DND-41 (cell line): ENCODE results near the gene TSC22D1.

Experiments used
- ATAC-seq: fragments of 200-7000 bp; cut with Tn5 transposase; 3 replicates; pipeline ENCODE4 v1.9.1; 2021; ENCODE audit warnings: low read depth; ENCODE audit not compliant: insufficient read depth
- DNase-seq: peaks from one replicate; pipeline ENCODE4 v3.0.0-alpha.2; 2020
- H2AFZ ChIP-seq: 2 replicates; pipeline ENCODE4 v1.6.0; 2012; ENCODE audit warnings: low read depth, low read length
- H3K27ac ChIP-seq: 2 replicates; pipeline ENCODE4 v1.5.1; 2012; ENCODE audit warnings: low read length, inconsistent platforms
- H3K27me3 ChIP-seq: fragments of 200-600 bp; sonication (generic); 2 replicates; pipeline ENCODE4 v1.6.0; 2012; ENCODE audit warnings: low read length, mild to moderate bottlenecking, inconsistent platforms; ENCODE audit not compliant: insufficient read depth, poor library complexity
- H3K36me3 ChIP-seq: 2 replicates; pipeline ENCODE4 v1.5.1; 2012; ENCODE audit warnings: low read length, inconsistent platforms; ENCODE audit not compliant: insufficient read depth
- H3K4me1 ChIP-seq: 2 replicates; pipeline ENCODE4 v1.5.1; 2012; ENCODE audit warnings: mild to moderate bottlenecking, low read length; ENCODE audit not compliant: insufficient read depth
- H3K4me2 ChIP-seq: 2 replicates; pipeline ENCODE4 v1.6.0; 2012; ENCODE audit warnings: mild to moderate bottlenecking, moderate library complexity, low read length, inconsistent platforms; ENCODE audit not compliant: insufficient read depth
- H3K4me3 ChIP-seq, 2 experiments: fragments of 200-600 bp in 1 of 2; shearing (Covaris generic) in 1 of 2; 2 replicates each; pipeline ENCODE4 v1.5.1; 2012 to 2016; ENCODE audit warnings: inconsistent platforms in 2 of 2, low read length in 2 of 2, mild to moderate bottlenecking in 2 of 2, low read depth in 1 of 2, moderate library complexity in 1 of 2
- H3K79me2 ChIP-seq: 2 replicates; pipeline ENCODE4 v1.6.0; 2012; ENCODE audit warnings: low read length, inconsistent platforms; ENCODE audit not compliant: insufficient read depth
- H3K9ac ChIP-seq: 2 replicates; pipeline ENCODE4 v1.6.0; 2012; ENCODE audit warnings: low read depth, mild to moderate bottlenecking, inconsistent platforms, low read length, moderate library complexity
- H3K9me3 ChIP-seq: 2 replicates; pipeline ENCODE4 v1.5.1; 2012; ENCODE audit warnings: low read length, moderate library complexity, mild to moderate bottlenecking, inconsistent platforms; ENCODE audit not compliant: insufficient read depth, severe bottlenecking
- H4K20me1 ChIP-seq: 2 replicates; pipeline ENCODE4 v1.6.0; 2012; ENCODE audit warnings: low read length; ENCODE audit not compliant: insufficient read depth
- EZH2 ChIP-seq: IDR thresholded peaks from 3 replicates; pipeline ENCODE4 v1.6.1; 2012; ENCODE audit warnings: borderline replicate concordance, low read depth, mild to moderate bottlenecking, moderate library complexity, low read length, inconsistent platforms; ENCODE audit not compliant: severe bottlenecking
- TF ChIP-seq, protein P1 (sequence below): IDR thresholded peaks from 2 replicates; pipeline ENCODE4 v1.5.1; 2012; ENCODE audit warnings: borderline replicate concordance, low read length, moderate library complexity, mild to moderate bottlenecking; ENCODE audit not compliant: poor library complexity, severe bottlenecking; ENCODE audit errors: extremely low read depth

Gene TSC22D1

DNA sequence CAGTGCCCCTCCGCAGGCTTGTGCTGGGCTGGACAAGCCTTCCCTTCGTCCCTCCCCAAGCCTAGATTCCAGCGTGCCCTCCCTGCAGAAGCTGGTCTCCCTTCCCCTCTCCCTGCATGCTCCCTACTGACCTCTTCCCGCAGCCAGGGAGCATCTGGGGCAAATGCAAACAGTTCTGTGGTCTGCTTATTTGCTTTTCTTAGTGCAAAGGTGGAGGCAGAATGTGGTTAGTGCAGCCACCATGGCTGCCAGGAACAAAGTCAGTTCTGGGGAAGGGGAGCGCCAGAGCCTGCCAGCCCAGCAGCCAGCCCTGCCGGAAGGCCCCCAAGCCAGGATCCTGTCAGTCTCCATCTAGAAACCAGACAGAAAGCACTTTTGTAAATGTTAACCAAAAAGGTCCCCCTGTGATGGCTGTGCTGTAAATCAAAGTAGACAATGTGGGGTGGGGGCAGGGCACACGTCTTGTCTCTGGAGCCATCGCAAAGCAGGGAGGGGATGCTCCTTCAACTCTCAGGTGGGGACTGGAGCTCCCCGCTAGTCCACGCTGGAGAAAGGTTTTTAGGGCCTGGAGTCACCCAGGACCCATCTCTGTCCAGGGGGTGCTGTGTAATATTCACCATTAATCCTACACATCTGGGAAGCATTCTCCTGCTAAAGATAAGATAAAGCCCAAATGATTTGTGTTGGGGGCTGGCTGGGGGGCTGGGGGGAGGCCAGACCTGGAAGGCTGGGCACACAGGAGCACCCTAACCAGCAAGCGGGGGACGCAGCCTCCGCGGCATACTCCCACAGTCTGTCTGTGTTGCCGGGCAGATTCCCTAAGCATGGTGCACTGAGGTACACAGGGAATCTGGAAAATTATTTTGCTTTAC is 171.6 kb downstream of the TSC22D1 start:
- no peak for DNase-seq
- H3K79me2 ChIP-seq = no peaks in the 10 kb centered on the region
- no peaks in the 10 kb centered on the region for H4K20me1 ChIP-seq
- no peaks in the 10 kb centered on the region for H3K27me3 ChIP-seq
- H3K36me3 ChIP-seq = no peaks in the 10 kb centered on the region
- H3K9me3 ChIP-seq = no peaks in the 10 kb centered on the region
- peak; percentile 44; the same call in 1 of the 3 replicates for ATAC-seq
- H2AFZ ChIP-seq = no peak overlapping the region
- TF ChIP-seq EZH2 = no peak
- TF ChIP-seq, protein P1, sequence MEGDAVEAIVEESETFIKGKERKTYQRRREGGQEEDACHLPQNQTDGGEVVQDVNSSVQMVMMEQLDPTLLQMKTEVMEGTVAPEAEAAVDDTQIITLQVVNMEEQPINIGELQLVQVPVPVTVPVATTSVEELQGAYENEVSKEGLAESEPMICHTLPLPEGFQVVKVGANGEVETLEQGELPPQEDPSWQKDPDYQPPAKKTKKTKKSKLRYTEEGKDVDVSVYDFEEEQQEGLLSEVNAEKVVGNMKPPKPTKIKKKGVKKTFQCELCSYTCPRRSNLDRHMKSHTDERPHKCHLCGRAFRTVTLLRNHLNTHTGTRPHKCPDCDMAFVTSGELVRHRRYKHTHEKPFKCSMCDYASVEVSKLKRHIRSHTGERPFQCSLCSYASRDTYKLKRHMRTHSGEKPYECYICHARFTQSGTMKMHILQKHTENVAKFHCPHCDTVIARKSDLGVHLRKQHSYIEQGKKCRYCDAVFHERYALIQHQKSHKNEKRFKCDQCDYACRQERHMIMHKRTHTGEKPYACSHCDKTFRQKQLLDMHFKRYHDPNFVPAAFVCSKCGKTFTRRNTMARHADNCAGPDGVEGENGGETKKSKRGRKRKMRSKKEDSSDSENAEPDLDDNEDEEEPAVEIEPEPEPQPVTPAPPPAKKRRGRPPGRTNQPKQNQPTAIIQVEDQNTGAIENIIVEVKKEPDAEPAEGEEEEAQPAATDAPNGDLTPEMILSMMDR = no peak
- H3K9ac ChIP-seq = no peak overlapping the region
- no peak overlapping the region for H3K27ac ChIP-seq
- H3K4me1 ChIP-seq = no peaks in the 10 kb centered on the region
- no peak overlapping the region for H3K4me3 ChIP-seq
- no peak overlapping the region for H3K4me2 ChIP-seq

DNA sequence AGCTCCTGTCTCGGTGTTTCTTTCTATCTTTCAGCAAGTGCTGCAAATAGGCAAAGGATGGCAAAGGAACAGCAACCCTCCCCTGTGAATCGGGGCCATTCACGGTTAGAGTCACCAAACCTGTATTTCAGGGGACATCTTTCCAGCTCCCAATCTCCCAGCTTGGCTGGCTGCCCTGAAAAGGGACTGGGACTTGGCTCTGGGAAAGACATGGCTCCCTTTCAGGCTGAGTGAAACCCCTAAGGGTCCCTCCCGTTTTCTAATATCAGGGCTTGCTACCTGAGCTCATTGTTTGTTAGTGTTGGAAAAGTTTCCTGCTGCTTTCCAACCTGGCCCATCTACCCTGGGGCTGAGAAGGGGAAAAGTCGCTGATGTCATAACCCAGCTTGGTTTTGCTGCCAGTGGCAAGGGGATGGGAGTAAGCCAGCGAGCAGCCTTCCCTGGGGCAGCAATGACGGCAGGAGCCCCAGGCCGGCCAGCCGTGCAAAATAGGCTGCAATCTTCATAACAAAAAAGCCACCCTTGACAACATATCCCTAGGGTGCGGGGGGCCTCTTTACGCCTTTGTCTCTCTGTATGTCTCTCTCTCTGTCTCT is 172.6 kb downstream of the TSC22D1 start:
- no peak overlapping the region for H2AFZ ChIP-seq
- H3K27me3 ChIP-seq = no peaks in the 10 kb centered on the region
- H3K4me1 ChIP-seq = no peaks in the 10 kb centered on the region
- no peak overlapping the region for H3K9ac ChIP-seq
- H3K4me3 ChIP-seq = no peak overlapping the region
- H3K4me2 ChIP-seq = no peak overlapping the region
- no peaks in the 10 kb centered on the region for H3K36me3 ChIP-seq
- no peaks in the 10 kb centered on the region for H4K20me1 ChIP-seq
- no peak for TF ChIP-seq EZH2
- TF ChIP-seq, protein P1 = no peak
- ATAC-seq (no peak), DNase-seq (no peak)
- no peaks in the 10 kb centered on the region for H3K79me2 ChIP-seq
- no peak overlapping the region for H3K27ac ChIP-seq
- no peaks in the 10 kb centered on the region for H3K9me3 ChIP-seq

DNA sequence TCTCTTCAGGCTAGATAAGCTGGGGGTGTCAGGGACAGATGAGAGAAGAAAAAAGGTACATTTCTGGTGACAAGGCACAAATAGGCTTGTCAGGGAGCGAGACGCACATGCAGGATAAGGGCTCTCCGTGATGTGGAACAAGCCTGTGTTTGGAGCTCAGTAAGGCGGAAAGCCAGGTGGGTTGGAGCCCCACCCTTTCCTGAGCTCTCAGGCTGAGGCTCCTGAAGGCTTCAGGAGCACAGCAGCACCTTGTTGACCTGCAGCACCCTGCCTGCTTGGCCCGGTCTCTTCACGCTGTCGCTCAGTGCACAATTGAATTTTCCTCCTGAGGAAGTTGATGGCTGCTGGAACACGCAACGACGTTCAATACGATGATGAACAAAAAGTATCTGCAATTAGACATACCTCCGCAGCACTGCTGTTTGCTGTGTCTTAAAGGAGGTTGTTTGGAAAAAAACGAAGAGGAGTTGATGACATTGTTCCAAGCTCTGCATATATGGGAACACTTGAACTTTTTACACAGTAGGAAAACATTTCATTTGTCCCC is 173.2 kb downstream of the TSC22D1 start:
- Histone ChIP-seq H3K27me3 (no peaks in the 10 kb centered on the region), H3K27ac (no peak overlapping the region), H4K20me1 (no peaks in the 10 kb centered on the region), H2AFZ (no peak overlapping the region), H3K4me1 (no peaks in the 10 kb centered on the region), H3K36me3 (no peaks in the 10 kb centered on the region), H3K9ac (no peak overlapping the region), H3K4me2 (no peak overlapping the region), H3K9me3 (no peaks in the 10 kb centered on the region), H3K79me2 (no peaks in the 10 kb centered on the region), H3K4me3 (no peak overlapping the region)
- DNase-seq (no peak), ATAC-seq (no peak)
- TF ChIP-seq, protein P1 = no peak
- no peak for TF ChIP-seq EZH2
